ENCODE results near the gene ORAI3. TPM values are rescaled to one million over a fixed set of nuclear protein-coding genes. Genes with fewer than 3 reads are reported as not detected.

The ORAI3 gene
- total RNA-seq, 1 experiment from 2014 or later, result 5.7 TPM

GRCh38 chr16:30903596-30903995 is 45.3 kb upstream of the ORAI3 start:
- no peak for DNase-seq
- no peaks in the 10 kb centered on the region for H3K9me2 ChIP-seq (replicated peaks; ENCODE audit: low read length)
- ChIA-PET POLR2A (ENCODE audit: unreplicated experiment) (no interaction called here), CTCF (no interaction called here)
- no peaks in the 10 kb centered on the region for H3K79me2 ChIP-seq (ENCODE audit: low read length)
- no peak overlapping the region for H3K27ac ChIP-seq (ENCODE audit: low read length)
- no peaks in the 10 kb centered on the region for H4K20me1 ChIP-seq (ENCODE audit: low read length)
- no peak overlapping the region for H3K9ac ChIP-seq (ENCODE audit: low read length)
- no TSS peak for BruUV-seq (replicated peaks)
- H3K9me3 ChIP-seq (ENCODE audit: low read length), result no peaks in the 10 kb centered on the region
- no peaks in the 10 kb centered on the region; the same call in 1 of the 2 replicates for H3K4me1 ChIP-seq (ENCODE audit: insufficient read depth, low read length)
- no peaks in the 10 kb centered on the region for H3F3A ChIP-seq (ENCODE audit: low read length, unreplicated experiment)
- H3K4me2 ChIP-seq (ENCODE audit: low read length), result no peak overlapping the region
- TF ChIP-seq EZH2 (IDR thresholded peaks at IDR 0.05; ENCODE audit: low read length, unreplicated experiment) (no peak), CTCF (conservative IDR thresholded peaks at IDR 0.05; ENCODE audit: low read depth, low read length) (no peak), EZH2phosphoT487 (IDR thresholded peaks at IDR 0.05; ENCODE audit: borderline replicate concordance, low read length) (no peak)
- no peak for ATAC-seq
- no peak overlapping the region for H2AFZ ChIP-seq (ENCODE audit: low read length)
- no peaks in the 10 kb centered on the region for H3K36me3 ChIP-seq (ENCODE audit: low read depth, low read length)
- intact Hi-C loops (cut with micrococcal nuclease), result loop anchor here (2.0 kb wide), 1 partner anchor 59 kb away; no protein-coding TSS in a partner anchor
- no peaks in the 10 kb centered on the region for H3K27me3 ChIP-seq (ENCODE audit: low read length)
- no peak overlapping the region for H3K4me3 ChIP-seq (ENCODE audit: low read length)

GRCh38 chr16:30904114-30904780 is 44.6 kb upstream of the ORAI3 start:
- H3K4me1 ChIP-seq (ENCODE audit: insufficient read depth, low read length), result no peaks in the 10 kb centered on the region; the same call in 1 of the 2 replicates
- H3K9me2 ChIP-seq (replicated peaks; ENCODE audit: low read length), result no peaks in the 10 kb centered on the region
- no peaks in the 10 kb centered on the region for H3F3A ChIP-seq (ENCODE audit: low read length, unreplicated experiment)
- H3K4me2 ChIP-seq (ENCODE audit: low read length), result no peak overlapping the region
- no peaks in the 10 kb centered on the region for H3K27me3 ChIP-seq (ENCODE audit: low read length)
- no TSS peak for BruUV-seq (replicated peaks)
- no peak overlapping the region for H3K4me3 ChIP-seq (ENCODE audit: low read length)
- no peaks in the 10 kb centered on the region for H3K9me3 ChIP-seq (ENCODE audit: low read length)
- no peak overlapping the region for H3K27ac ChIP-seq (ENCODE audit: low read length)
- no peak overlapping the region for H3K9ac ChIP-seq (ENCODE audit: low read length)
- TF ChIP-seq EZH2phosphoT487 (IDR thresholded peaks at IDR 0.05; ENCODE audit: borderline replicate concordance, low read length) (no peak), EZH2 (IDR thresholded peaks at IDR 0.05; ENCODE audit: low read length, unreplicated experiment) (no peak), CTCF (conservative IDR thresholded peaks at IDR 0.05; ENCODE audit: low read depth, low read length) (no peak)
- H4K20me1 ChIP-seq (ENCODE audit: low read length), result no peaks in the 10 kb centered on the region
- ChIA-PET CTCF (interaction anchor here (0.5 kb wide), 1 partner anchor 74 kb away, joined by 3 read pairs; no protein-coding TSS in a partner anchor), POLR2A (ENCODE audit: unreplicated experiment) (no interaction called here)
- no peak overlapping the region for H2AFZ ChIP-seq (ENCODE audit: low read length)
- intact Hi-C loops (cut with micrococcal nuclease), result no loop called here
- ATAC-seq, result no peak
- DNase-seq, result no peak
- no peaks in the 10 kb centered on the region for H3K36me3 ChIP-seq (ENCODE audit: low read depth, low read length)
- H3K79me2 ChIP-seq (ENCODE audit: low read length), result no peaks in the 10 kb centered on the region

- no peaks in the 10 kb centered on the region for H3F3A ChIP-seq (ENCODE audit: low read length, unreplicated experiment)
- CTCF ChIA-PET, result no interaction called here
- H3K27ac ChIP-seq (ENCODE audit: low read length), result no peak overlapping the region
- POLR2A ChIA-PET (ENCODE audit: unreplicated experiment), result no interaction called here
- H3K4me3 ChIP-seq (ENCODE audit: low read length), result no peak overlapping the region
- intact Hi-C loops (cut with micrococcal nuclease), result no loop called here
- no peak overlapping the region for H3K4me2 ChIP-seq (ENCODE audit: low read length)
- no peak overlapping the region for H2AFZ ChIP-seq (ENCODE audit: low read length)
- ATAC-seq (no peak), DNase-seq (no peak)
- H3K27me3 ChIP-seq (ENCODE audit: low read length), result no peaks in the 10 kb centered on the region
- no peaks in the 10 kb centered on the region; the same call in 1 of the 2 replicates for H3K4me1 ChIP-seq (ENCODE audit: insufficient read depth, low read length)
- no peaks in the 10 kb centered on the region for H3K36me3 ChIP-seq (ENCODE audit: low read depth, low read length)
- H4K20me1 ChIP-seq (ENCODE audit: low read length), result no peaks in the 10 kb centered on the region
- H3K9ac ChIP-seq (ENCODE audit: low read length), result no peak overlapping the region
- no peaks in the 10 kb centered on the region for H3K9me3 ChIP-seq (ENCODE audit: low read length)
- H3K79me2 ChIP-seq (ENCODE audit: low read length), result no peaks in the 10 kb centered on the region
- no TSS peak for BruUV-seq (replicated peaks)
- TF ChIP-seq EZH2 (IDR thresholded peaks at IDR 0.05; ENCODE audit: low read length, unreplicated experiment), result no peak
- TF ChIP-seq EZH2phosphoT487 (IDR thresholded peaks at IDR 0.05; ENCODE audit: borderline replicate concordance, low read length), result no peak
- H3K9me2 ChIP-seq (replicated peaks; ENCODE audit: low read length), result no peaks in the 10 kb centered on the region
Observed at GRCh38 chr16:30907064-30907463, 41.8 kb upstream of the ORAI3 start.
